MM.1S (cell line): ENCODE data around the gene SGCD.

Experiments used
- DNase-seq: peaks from one replicate; pipeline ENCODE4 v3.0.0-alpha.2; 2015
- H2AFZ ChIP-seq: fragments of 300-600 bp; sonication (generic); 2 replicates; pipeline ENCODE4 v1.6.0; 2016; ENCODE audit warnings: antibody characterized with exemption, low read length
- H3F3A ChIP-seq: fragments of 300-600 bp; sonication (generic); 2 replicates; pipeline ENCODE4 v1.6.1; 2016; ENCODE audit warnings: mild to moderate bottlenecking, antibody characterized with exemption, low read length, moderate library complexity, mixed read lengths; ENCODE audit not compliant: insufficient read depth
- H3K27ac ChIP-seq: fragments of 300-600 bp; sonication (generic); 2 replicates; pipeline ENCODE4 v1.5.1; 2016; ENCODE audit warnings: mild to moderate bottlenecking, low read length
- H3K27me3 ChIP-seq: fragments of 300-600 bp; sonication (generic); replicated peaks from 2 replicates; pipeline ENCODE4 v1.6.0; 2016; ENCODE audit warnings: low read length; ENCODE audit not compliant: insufficient read depth
- H3K36me3 ChIP-seq: fragments of 300-600 bp; sonication (generic); replicated peaks from 2 replicates; pipeline ENCODE4 v1.6.1; 2016; ENCODE audit warnings: mild to moderate bottlenecking, low read length, mixed read lengths; ENCODE audit not compliant: insufficient read depth
- H3K4me1 ChIP-seq: fragments of 300-600 bp; sonication (generic); 2 replicates; pipeline ENCODE4 v1.6.1; 2016; ENCODE audit warnings: low read length, mixed read lengths
- H3K4me2 ChIP-seq: fragments of 300-600 bp; sonication (generic); 2 replicates; pipeline ENCODE4 v1.6.0; 2016; ENCODE audit warnings: low read depth, low read length
- H3K4me3 ChIP-seq: fragments of 300-600 bp; sonication (generic); 2 replicates; pipeline ENCODE4 v1.5.1; 2016; ENCODE audit warnings: low read length, mixed read lengths
- H3K79me2 ChIP-seq: fragments of 300-600 bp; sonication (generic); 2 replicates; pipeline ENCODE4 v1.6.1; 2016; ENCODE audit warnings: mixed run types, low read length, mixed read lengths
- H3K9ac ChIP-seq: fragments of 300-600 bp; sonication (generic); 2 replicates; pipeline ENCODE4 v1.6.1; 2016; ENCODE audit warnings: low read length, mixed read lengths
- H3K9me2 ChIP-seq: fragments of 300-600 bp; sonication (generic); replicated peaks from 2 replicates; pipeline ENCODE4 v1.6.1; 2016; ENCODE audit warnings: mild to moderate bottlenecking, low read length, mixed read lengths; ENCODE audit not compliant: insufficient read depth
- H3K9me3 ChIP-seq: fragments of 300-600 bp; sonication (generic); replicated peaks from 2 replicates; pipeline ENCODE4 v1.6.1; 2016; ENCODE audit warnings: mild to moderate bottlenecking, low read length, mixed read lengths; ENCODE audit not compliant: insufficient read depth
- H4K20me1 ChIP-seq: fragments of 300-600 bp; sonication (generic); 2 replicates; pipeline ENCODE4 v1.6.1; 2016; ENCODE audit warnings: mild to moderate bottlenecking, low read length, moderate library complexity, mixed read lengths; ENCODE audit not compliant: insufficient read depth
- CTCF ChIP-seq: fragments of 300-600 bp; sonication (generic); IDR thresholded peaks from 2 replicates; pipeline ENCODE4 v1.5.1; 2016; ENCODE audit warnings: antibody characterized with exemption, low read length, mixed read lengths
- EZH2 ChIP-seq: fragments of 300-600 bp; sonication (generic); optimal IDR thresholded peaks from 2 replicates; pipeline ENCODE3; 2017; ENCODE audit warnings: low read depth, mild to moderate bottlenecking, antibody characterized with exemption, low read length, mixed read lengths
- EZH2phosphoT487 ChIP-seq: fragments of 300-600 bp; sonication (generic); IDR thresholded peaks from 2 replicates; pipeline ENCODE4 v1.6.1; 2018; ENCODE audit warnings: antibody characterized with exemption, low read length

SGCD gene

GRCh38 chr5:156329171-156329611, 2.2 kb downstream of the SGCD start:
- H3K9ac ChIP-seq: no peak overlapping the region
- H2AFZ ChIP-seq: no peak overlapping the region
- no peak overlapping the region for H3K27ac ChIP-seq
- no peak overlapping the region for H3K4me2 ChIP-seq
- no peak overlapping the region for H3K4me3 ChIP-seq
- no peaks in the 10 kb centered on the region for H3F3A ChIP-seq
- DNase-seq: no peak
- TF ChIP-seq CTCF (no peak), EZH2phosphoT487 (no peak), EZH2 (no peak)
- H3K4me1 ChIP-seq: no peaks in the 10 kb centered on the region
- H4K20me1 ChIP-seq: no peaks in the 10 kb centered on the region
- no peaks in the 10 kb centered on the region for H3K27me3 ChIP-seq
- no peaks in the 10 kb centered on the region for H3K79me2 ChIP-seq
- H3K9me2 ChIP-seq: no peaks in the 10 kb centered on the region
- H3K36me3 ChIP-seq: no peaks in the 10 kb centered on the region
- no peaks in the 10 kb centered on the region for H3K9me3 ChIP-seq

GRCh38 chr5:156330141-156330870, 3.3 kb downstream of the SGCD start:
- TF ChIP-seq CTCF (no peak), EZH2 (no peak), EZH2phosphoT487 (no peak)

GRCh38 chr5:156331181-156331580, 4.2 kb downstream of the SGCD start:
- Histone ChIP-seq H3K9ac (no peak overlapping the region), H3K4me2 (no peak overlapping the region), H4K20me1 (no peaks in the 10 kb centered on the region), H3K27me3 (no peaks in the 10 kb centered on the region), H3K9me2 (no peaks in the 10 kb centered on the region), H3K27ac (no peak overlapping the region), H3K9me3 (no peaks in the 10 kb centered on the region), H2AFZ (no peak overlapping the region), H3K4me1 (no peaks in the 10 kb centered on the region), H3K4me3 (no peak overlapping the region), H3F3A (no peaks in the 10 kb centered on the region), H3K79me2 (no peaks in the 10 kb centered on the region), H3K36me3 (no peaks in the 10 kb centered on the region)
- TF ChIP-seq EZH2phosphoT487 (no peak), CTCF (no peak), EZH2 (no peak)
- DNase-seq: no peak

More at GRCh38 chr5:156330141-156330870, 3.3 kb downstream of the SGCD start:
- no peak overlapping the region for H3K9ac ChIP-seq
- H3K4me2 ChIP-seq: no peak overlapping the region
- no peak overlapping the region for H3K27ac ChIP-seq
- no peaks in the 10 kb centered on the region for H3K27me3 ChIP-seq
- no peak for DNase-seq
- H3K4me1 ChIP-seq: no peaks in the 10 kb centered on the region
- no peaks in the 10 kb centered on the region for H3K9me2 ChIP-seq
- H4K20me1 ChIP-seq: no peaks in the 10 kb centered on the region
- H2AFZ ChIP-seq: no peak overlapping the region
- no peak overlapping the region for H3K4me3 ChIP-seq
- no peaks in the 10 kb centered on the region for H3K79me2 ChIP-seq
- no peaks in the 10 kb centered on the region for H3K9me3 ChIP-seq
- no peaks in the 10 kb centered on the region for H3K36me3 ChIP-seq
- H3F3A ChIP-seq: no peaks in the 10 kb centered on the region
